Natural killer cell (primary cell): ENCODE measurements around the gene PLXNA2. TPM values are rescaled to one million over a fixed set of nuclear protein-coding genes. Genes with fewer than 3 reads are reported as not detected.

Source experiments
- ATAC-seq, 3 donors: fragments of 150-1000 bp in 2 of 3; fragments of 200-7000 bp in 1 of 3; cut with Tn5 transposase; 1 replicate in 1 of 3; 2 replicates in 2 of 3; pipeline ENCODE4 v1.10.0; 2021; ENCODE audit warnings: mild to moderate bottlenecking in 2 of 3, moderate library complexity in 2 of 3
- DNase-seq, 2 donors: peaks; one replicate each; pipeline versions ENCODE4 v3.0.0 to v3.0.0-alpha.2; 2013 to 2021; ENCODE audit warnings: mixed read lengths in 1 of 2
- H3K27ac ChIP-seq: one replicate; pipeline ENCODE4 v1.5.1; 2013; ENCODE audit warnings: mild to moderate bottlenecking, low read length
- H3K27me3 ChIP-seq: one replicate; pipeline ENCODE4 v1.6.1; 2013; ENCODE audit warnings: low read length; ENCODE audit not compliant: control insufficient read depth, insufficient read depth
- H3K36me3 ChIP-seq: one replicate; pipeline ENCODE4 v1.6.1; 2013; ENCODE audit warnings: low read length; ENCODE audit not compliant: control insufficient read depth, insufficient read depth
- H3K4me1 ChIP-seq: one replicate; pipeline ENCODE4 v1.6.1; 2013; ENCODE audit warnings: low read length; ENCODE audit not compliant: control insufficient read depth, insufficient read depth
- H3K4me3 ChIP-seq: one replicate; pipeline ENCODE4 v1.5.1; 2013; ENCODE audit warnings: low read length
- H3K9me3 ChIP-seq: one replicate; pipeline ENCODE4 v1.6.1; 2013; ENCODE audit warnings: low read length; ENCODE audit not compliant: control insufficient read depth, insufficient read depth
- H3K27ac Mint-ChIP-seq, 2 donors: one replicate each; pipeline ENCODE4 v1.8.0; 2022; ENCODE audit warnings: mild to moderate bottlenecking in 2 of 2, mixed read lengths in 2 of 2, moderate library complexity in 1 of 2
- H3K27me3 Mint-ChIP-seq, 2 donors: one replicate each; pipeline ENCODE4 v1.8.0; 2022; ENCODE audit warnings: low read depth in 2 of 2, mixed read lengths in 2 of 2
- H3K36me3 Mint-ChIP-seq: one replicate; pipeline ENCODE4 v1.8.0; 2022; ENCODE audit warnings: mixed read lengths
- H3K4me1 Mint-ChIP-seq, 2 donors: one replicate each; pipeline ENCODE4 v1.8.0; 2022; ENCODE audit warnings: mixed read lengths in 2 of 2
- H3K4me3 Mint-ChIP-seq: one replicate; pipeline ENCODE4 v1.8.0; 2022; ENCODE audit warnings: mild to moderate bottlenecking, moderate library complexity, mixed read lengths
- H3K9me3 Mint-ChIP-seq, 2 donors: one replicate each; pipeline ENCODE4 v1.8.0; 2022; ENCODE audit warnings: mixed read lengths in 2 of 2
- CTCF ChIP-seq: fragments of 200-600 bp; IDR thresholded peaks from one replicate; pipeline ENCODE4 v1.8.0; 2022; ENCODE audit warnings: antibody characterized with exemption
- WGBS: methylation state at CpG from one replicate; pipeline ENCODE4 v1.1.7; 2013; ENCODE audit warnings: missing lambda C conversion rate; ENCODE audit not compliant: insufficient coverage; 5-methylcytosine and 5-hydroxymethylcytosine counted together
- intact Hi-C: fragments of 100-400 bp; cut with micrococcal nuclease; formaldehyde crosslinking; loops from one replicate; pipeline ENCODE4 v1.14.2; 2022
- total RNA-seq, 4 donors: library from RNA; stranded (reverse); fragments of 120-200 nt in 1 of 4; gene quantifications; one replicate each; pipeline versions ENCODE4 v1.2.3 to v1.2.4, GENCODE V29; 2013 to 2022

PLXNA2 gene
- total RNA-seq, 3 donors from 2014 or later (not counting 1 experiment from before 2014, with no cell fraction given): 2.8 to 8.4 (median 2.8) TPM

GRCh38 chr1:208078752-208079151, 165.4 kb downstream of the PLXNA2 start:
- H3K27me3 Mint-ChIP-seq: no peaks in the 10 kb centered on the region
- no peaks in the 10 kb centered on the region for H3K36me3 ChIP-seq
- DNase-seq (no peak), ATAC-seq (no peak)
- H3K9me3 ChIP-seq: no peaks in the 10 kb centered on the region
- H3K4me3 Mint-ChIP-seq: no peak overlapping the region
- TF ChIP-seq CTCF: no peak
- no peak overlapping the region for H3K4me3 ChIP-seq
- no peaks in the 10 kb centered on the region for H3K9me3 Mint-ChIP-seq
- no peaks in the 10 kb centered on the region for H3K36me3 Mint-ChIP-seq
- H3K4me1 Mint-ChIP-seq: no peaks in the 10 kb centered on the region
- 94% methylated on average over 12 of the region's 12 CpGs for WGBS
- H3K4me1 ChIP-seq: no peaks in the 10 kb centered on the region
- intact Hi-C loops: no loop called here
- H3K27me3 ChIP-seq: no peaks in the 10 kb centered on the region
- H3K27ac ChIP-seq: no peak overlapping the region
- no peak overlapping the region for H3K27ac Mint-ChIP-seq

GRCh38 chr1:208077232-208078075, 166.7 kb downstream of the PLXNA2 start:
- TF ChIP-seq CTCF: no peak
- H3K36me3 ChIP-seq: no peaks in the 10 kb centered on the region
- H3K4me3 ChIP-seq: no peak overlapping the region
- Mint-ChIP-seq H3K4me3 (no peak overlapping the region), H3K27ac (no peak overlapping the region), H3K9me3 (no peaks in the 10 kb centered on the region), H3K36me3 (no peaks in the 10 kb centered on the region), H3K27me3 (no peaks in the 10 kb centered on the region), H3K4me1 (no peaks in the 10 kb centered on the region)
- no peak overlapping the region for H3K27ac ChIP-seq
- ATAC-seq: peak in 1 of 3 donors; percentile 14
- intact Hi-C loops: no loop called here
- H3K4me1 ChIP-seq: no peaks in the 10 kb centered on the region
- no peak for DNase-seq
- H3K27me3 ChIP-seq: no peaks in the 10 kb centered on the region
- H3K9me3 ChIP-seq: no peaks in the 10 kb centered on the region
- WGBS: 65% methylated on average over 16 of the region's 16 CpGs

GRCh38 chr1:208074353-208074752, 169.8 kb downstream of the PLXNA2 start:
- no peak for TF ChIP-seq CTCF
- no peaks in the 10 kb centered on the region for H3K36me3 ChIP-seq
- no peaks in the 10 kb centered on the region for H3K9me3 ChIP-seq
- H3K27me3 Mint-ChIP-seq: no peaks in the 10 kb centered on the region
- no peak overlapping the region for H3K27ac ChIP-seq
- intact Hi-C loops: no loop called here
- H3K27me3 ChIP-seq: no peaks in the 10 kb centered on the region
- H3K4me3 ChIP-seq: no peak overlapping the region
- ATAC-seq: no peak
- H3K36me3 Mint-ChIP-seq: no peaks in the 10 kb centered on the region
- DNase-seq: no peak
- H3K4me1 Mint-ChIP-seq: no peaks in the 10 kb centered on the region
- no peak overlapping the region for H3K4me3 Mint-ChIP-seq
- H3K4me1 ChIP-seq: no peaks in the 10 kb centered on the region
- no peak overlapping the region for H3K27ac Mint-ChIP-seq
- no peaks in the 10 kb centered on the region for H3K9me3 Mint-ChIP-seq
- 77% methylated on average over 6 of the region's 6 CpGs for WGBS
